ENCODE data around the gene LRSAM1.

LRSAM1 gene

DNA sequence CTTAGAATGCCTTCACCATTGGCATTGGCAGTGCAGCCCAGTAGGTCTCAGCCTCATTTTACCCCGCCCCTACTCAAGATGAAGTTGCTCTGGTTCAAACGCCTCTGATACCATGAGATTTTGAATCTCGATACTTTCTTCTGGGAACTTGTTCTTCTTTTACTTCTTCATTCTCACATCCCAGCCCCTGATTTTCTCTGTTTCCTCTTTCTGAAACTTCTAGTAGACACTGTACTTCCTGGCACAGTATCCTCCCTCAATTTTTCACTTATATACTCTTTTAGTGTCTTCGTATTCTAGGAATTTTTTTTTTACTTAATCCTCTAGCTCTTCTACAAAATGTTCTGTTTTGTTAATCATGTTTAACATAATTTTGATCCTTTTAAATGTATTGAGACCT lies 40.2 kb upstream of the LRSAM1 start:
- no peak for ATAC-seq
- TF ChIP-seq, protein P1, sequence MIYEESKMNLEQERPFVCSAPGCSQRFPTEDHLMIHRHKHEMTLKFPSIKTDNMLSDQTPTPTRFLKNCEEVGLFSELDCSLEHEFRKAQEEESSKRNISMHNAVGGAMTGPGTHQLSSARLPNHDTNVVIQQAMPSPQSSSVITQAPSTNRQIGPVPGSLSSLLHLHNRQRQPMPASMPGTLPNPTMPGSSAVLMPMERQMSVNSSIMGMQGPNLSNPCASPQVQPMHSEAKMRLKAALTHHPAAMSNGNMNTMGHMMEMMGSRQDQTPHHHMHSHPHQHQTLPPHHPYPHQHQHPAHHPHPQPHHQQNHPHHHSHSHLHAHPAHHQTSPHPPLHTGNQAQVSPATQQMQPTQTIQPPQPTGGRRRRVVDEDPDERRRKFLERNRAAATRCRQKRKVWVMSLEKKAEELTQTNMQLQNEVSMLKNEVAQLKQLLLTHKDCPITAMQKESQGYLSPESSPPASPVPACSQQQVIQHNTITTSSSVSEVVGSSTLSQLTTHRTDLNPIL (CRISPR knock-in tag; IDR thresholded peaks at IDR 0.05; ENCODE audit: low read depth) = no peak
- TF ChIP-seq ZNF565 (CRISPR knock-in tag; conservative IDR thresholded peaks at IDR 0.05; ENCODE audit: low read depth) (no peak), ZFP3 (CRISPR knock-in tag; IDR thresholded peaks at IDR 0.05) (no peak), ARNTL (CRISPR knock-in tag; IDR thresholded peaks at IDR 0.05; ENCODE audit: borderline replicate concordance, low read depth) (no peak), OSR1 (CRISPR knock-in tag; IDR thresholded peaks at IDR 0.05) (no peak), TCF4 (CRISPR knock-in tag; IDR thresholded peaks at IDR 0.05; ENCODE audit: borderline replicate concordance) (no peak), ISL1 (CRISPR knock-in tag; IDR thresholded peaks at IDR 0.05) (no peak), ESRRG (CRISPR knock-in tag; IDR thresholded peaks at IDR 0.05) (no peak), CSRNP3 (CRISPR knock-in tag; IDR thresholded peaks at IDR 0.05) (no peak), BACH2 (CRISPR knock-in tag; IDR thresholded peaks at IDR 0.05; ENCODE audit: borderline replicate concordance) (no peak), ZNF8 (CRISPR knock-in tag; IDR thresholded peaks at IDR 0.05) (no peak), ZNF70 (CRISPR knock-in tag; IDR thresholded peaks at IDR 0.05) (no peak), RARB (CRISPR knock-in tag; IDR thresholded peaks at IDR 0.05) (no peak), ZFP30 (CRISPR knock-in tag; IDR thresholded peaks at IDR 0.05) (no peak), GLIS3 (CRISPR knock-in tag; IDR thresholded peaks at IDR 0.05) (no peak), PPARA (CRISPR knock-in tag; IDR thresholded peaks at IDR 0.05; ENCODE audit: borderline replicate concordance) (no peak)

DNA sequence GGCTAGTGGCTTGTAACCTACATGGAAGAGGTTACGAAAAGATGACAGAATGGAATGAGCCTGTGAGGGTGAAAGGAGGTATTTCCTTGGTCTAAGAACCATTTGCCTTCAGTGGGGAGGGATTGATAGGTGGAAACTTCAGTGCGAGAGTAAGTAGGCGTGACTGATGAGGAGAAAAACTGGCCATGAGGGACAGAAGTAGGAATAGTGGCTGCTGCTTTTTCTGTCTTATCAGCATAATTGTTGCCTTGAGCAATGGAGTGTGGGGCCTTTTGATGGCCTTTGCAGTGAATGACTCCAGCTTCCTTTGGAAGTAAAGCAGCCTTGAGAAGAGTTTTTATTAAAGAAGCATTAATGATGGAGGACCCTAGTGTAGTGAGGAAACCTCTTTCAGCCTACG lies 36.2 kb upstream of the LRSAM1 start:
- TF ChIP-seq ARNTL (CRISPR knock-in tag; IDR thresholded peaks at IDR 0.05; ENCODE audit: borderline replicate concordance, low read depth) (no peak), CSRNP3 (CRISPR knock-in tag; IDR thresholded peaks at IDR 0.05) (no peak), GLIS3 (CRISPR knock-in tag; IDR thresholded peaks at IDR 0.05) (no peak), RARB (CRISPR knock-in tag; IDR thresholded peaks at IDR 0.05) (no peak), ESRRG (CRISPR knock-in tag; IDR thresholded peaks at IDR 0.05) (no peak), TOX (CRISPR knock-in tag; IDR thresholded peaks at IDR 0.05; ENCODE audit: borderline replicate concordance) (no peak), ZFP3 (CRISPR knock-in tag; IDR thresholded peaks at IDR 0.05) (no peak)
- TF ChIP-seq, protein P2, sequence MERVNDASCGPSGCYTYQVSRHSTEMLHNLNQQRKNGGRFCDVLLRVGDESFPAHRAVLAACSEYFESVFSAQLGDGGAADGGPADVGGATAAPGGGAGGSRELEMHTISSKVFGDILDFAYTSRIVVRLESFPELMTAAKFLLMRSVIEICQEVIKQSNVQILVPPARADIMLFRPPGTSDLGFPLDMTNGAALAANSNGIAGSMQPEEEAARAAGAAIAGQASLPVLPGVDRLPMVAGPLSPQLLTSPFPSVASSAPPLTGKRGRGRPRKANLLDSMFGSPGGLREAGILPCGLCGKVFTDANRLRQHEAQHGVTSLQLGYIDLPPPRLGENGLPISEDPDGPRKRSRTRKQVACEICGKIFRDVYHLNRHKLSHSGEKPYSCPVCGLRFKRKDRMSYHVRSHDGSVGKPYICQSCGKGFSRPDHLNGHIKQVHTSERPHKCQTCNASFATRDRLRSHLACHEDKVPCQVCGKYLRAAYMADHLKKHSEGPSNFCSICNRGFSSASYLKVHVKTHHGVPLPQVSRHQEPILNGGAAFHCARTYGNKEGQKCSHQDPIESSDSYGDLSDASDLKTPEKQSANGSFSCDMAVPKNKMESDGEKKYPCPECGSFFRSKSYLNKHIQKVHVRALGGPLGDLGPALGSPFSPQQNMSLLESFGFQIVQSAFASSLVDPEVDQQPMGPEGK (CRISPR knock-in tag; IDR thresholded peaks at IDR 0.05; ENCODE audit: borderline replicate concordance) = no peak
- ATAC-seq = no peak

- TF ChIP-seq SNAI2 (CRISPR knock-in tag; IDR thresholded peaks at IDR 0.05) (no peak), TOX (CRISPR knock-in tag; IDR thresholded peaks at IDR 0.05; ENCODE audit: borderline replicate concordance) (no peak), RARB (CRISPR knock-in tag; IDR thresholded peaks at IDR 0.05) (no peak), ARNTL (CRISPR knock-in tag; IDR thresholded peaks at IDR 0.05; ENCODE audit: borderline replicate concordance, low read depth) (no peak), OSR1 (CRISPR knock-in tag; IDR thresholded peaks at IDR 0.05) (no peak), BACH2 (CRISPR knock-in tag; IDR thresholded peaks at IDR 0.05; ENCODE audit: borderline replicate concordance) (no peak), ZFP3 (CRISPR knock-in tag; IDR thresholded peaks at IDR 0.05) (no peak), CSRNP3 (CRISPR knock-in tag; IDR thresholded peaks at IDR 0.05) (no peak)
- TF ChIP-seq, protein P2 (CRISPR knock-in tag; IDR thresholded peaks at IDR 0.05; ENCODE audit: borderline replicate concordance) = no peak
- TF ChIP-seq, protein P3, sequence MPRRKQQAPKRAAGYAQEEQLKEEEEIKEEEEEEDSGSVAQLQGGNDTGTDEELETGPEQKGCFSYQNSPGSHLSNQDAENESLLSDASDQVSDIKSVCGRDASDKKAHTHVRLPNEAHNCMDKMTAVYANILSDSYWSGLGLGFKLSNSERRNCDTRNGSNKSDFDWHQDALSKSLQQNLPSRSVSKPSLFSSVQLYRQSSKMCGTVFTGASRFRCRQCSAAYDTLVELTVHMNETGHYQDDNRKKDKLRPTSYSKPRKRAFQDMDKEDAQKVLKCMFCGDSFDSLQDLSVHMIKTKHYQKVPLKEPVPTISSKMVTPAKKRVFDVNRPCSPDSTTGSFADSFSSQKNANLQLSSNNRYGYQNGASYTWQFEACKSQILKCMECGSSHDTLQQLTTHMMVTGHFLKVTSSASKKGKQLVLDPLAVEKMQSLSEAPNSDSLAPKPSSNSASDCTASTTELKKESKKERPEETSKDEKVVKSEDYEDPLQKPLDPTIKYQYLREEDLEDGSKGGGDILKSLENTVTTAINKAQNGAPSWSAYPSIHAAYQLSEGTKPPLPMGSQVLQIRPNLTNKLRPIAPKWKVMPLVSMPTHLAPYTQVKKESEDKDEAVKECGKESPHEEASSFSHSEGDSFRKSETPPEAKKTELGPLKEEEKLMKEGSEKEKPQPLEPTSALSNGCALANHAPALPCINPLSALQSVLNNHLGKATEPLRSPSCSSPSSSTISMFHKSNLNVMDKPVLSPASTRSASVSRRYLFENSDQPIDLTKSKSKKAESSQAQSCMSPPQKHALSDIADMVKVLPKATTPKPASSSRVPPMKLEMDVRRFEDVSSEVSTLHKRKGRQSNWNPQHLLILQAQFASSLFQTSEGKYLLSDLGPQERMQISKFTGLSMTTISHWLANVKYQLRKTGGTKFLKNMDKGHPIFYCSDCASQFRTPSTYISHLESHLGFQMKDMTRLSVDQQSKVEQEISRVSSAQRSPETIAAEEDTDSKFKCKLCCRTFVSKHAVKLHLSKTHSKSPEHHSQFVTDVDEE (CRISPR knock-in tag; IDR thresholded peaks at IDR 0.05) = no peak
- TF ChIP-seq, protein P1 (CRISPR knock-in tag; IDR thresholded peaks at IDR 0.05; ENCODE audit: low read depth) = no peak
- no peak for ATAC-seq
Measured at GRCh38 chr9:127415657-127416056, 35.7 kb upstream of the LRSAM1 start.

All from SK-N-SH treated with all-trans-retinoic acid at 6 μM for 48 hours (cell line).